H9 (cell line): ENCODE measurements around the gene PTK7. TPM values are rescaled to one million over a fixed set of nuclear protein-coding genes. Genes with fewer than 3 reads are reported as not detected.

Source experiments
- DNase-seq: peaks from one replicate; pipeline ENCODE4 v3.0.0-alpha.2; 2017
- H2AFZ ChIP-seq: one replicate; pipeline ENCODE4 v1.6.1; 2013; ENCODE audit warnings: mild to moderate bottlenecking, low read length, control low read depth, moderate library complexity
- H2AK5ac ChIP-seq: 2 replicates; pipeline ENCODE4 v1.6.1; 2013; ENCODE audit warnings: low read length, control low read depth, mixed read lengths; ENCODE audit not compliant: insufficient read length
- H2BK120ac ChIP-seq: one replicate; pipeline ENCODE4 v1.6.1; 2013; ENCODE audit warnings: low read depth, mild to moderate bottlenecking, low read length, control low read depth, inconsistent platforms; ENCODE audit not compliant: poor library complexity, severe bottlenecking
- H2BK12ac ChIP-seq: 2 replicates; pipeline ENCODE4 v1.6.1; 2013; ENCODE audit warnings: low read length, control low read depth, mixed read lengths, low read depth; ENCODE audit not compliant: insufficient read length
- H2BK15ac ChIP-seq: 2 replicates; pipeline ENCODE4 v1.6.1; 2013; ENCODE audit warnings: low read depth, low read length, control low read depth
- H2BK20ac ChIP-seq: one replicate; pipeline ENCODE4 v1.6.1; 2013; ENCODE audit warnings: low read depth, mild to moderate bottlenecking, low read length, control low read depth, inconsistent platforms; ENCODE audit not compliant: poor library complexity, severe bottlenecking
- H2BK5ac ChIP-seq: 2 replicates; pipeline ENCODE4 v1.6.1; 2013; ENCODE audit warnings: low read length, control low read depth, mixed read lengths; ENCODE audit not compliant: insufficient read length
- H3K14ac ChIP-seq: 2 replicates; pipeline ENCODE4 v1.6.1; 2013; ENCODE audit warnings: low read length, control low read depth; ENCODE audit not compliant: insufficient read depth
- H3K18ac ChIP-seq: 2 replicates; pipeline ENCODE4 v1.6.1; 2013; ENCODE audit warnings: low read depth, mild to moderate bottlenecking, mixed read lengths, low read length, control low read depth; ENCODE audit not compliant: insufficient read length
- H3K23ac ChIP-seq: 2 replicates; pipeline ENCODE4 v1.6.1; 2013; ENCODE audit warnings: low read length, control low read depth, mixed read lengths, low read depth; ENCODE audit not compliant: insufficient read length
- H3K23me2 ChIP-seq: 2 replicates; pipeline ENCODE4 v1.6.1; 2013; ENCODE audit warnings: low read depth, mild to moderate bottlenecking, mixed read lengths, low read length, control low read depth; ENCODE audit not compliant: insufficient read length, poor library complexity, severe bottlenecking
- H3K27ac ChIP-seq: 2 replicates; pipeline ENCODE4 v1.5.1; 2013; ENCODE audit warnings: low read length, control low read depth, mixed read lengths, low read depth; ENCODE audit not compliant: insufficient read length
- H3K27me3 ChIP-seq: 2 replicates; pipeline ENCODE4 v1.6.1; 2013; ENCODE audit warnings: low read length, control low read depth, inconsistent platforms; ENCODE audit not compliant: insufficient read depth
- H3K4ac ChIP-seq: 2 replicates; pipeline ENCODE4 v1.6.1; 2013; ENCODE audit warnings: low read depth, mild to moderate bottlenecking, control low read depth, inconsistent platforms, low read length, moderate library complexity
- H3K4me1 ChIP-seq: 2 replicates; pipeline ENCODE4 v1.6.1; 2013; ENCODE audit warnings: low read length, control low read depth, inconsistent platforms; ENCODE audit not compliant: insufficient read depth
- H3K4me2 ChIP-seq: 2 replicates; pipeline ENCODE4 v1.6.1; 2013; ENCODE audit warnings: low read length, control low read depth, mixed read lengths; ENCODE audit not compliant: insufficient read length, insufficient read depth
- H3K56ac ChIP-seq: 2 replicates; pipeline ENCODE4 v1.6.1; 2013; ENCODE audit warnings: low read depth, mild to moderate bottlenecking, mixed read lengths, low read length, control low read depth; ENCODE audit not compliant: insufficient read length
- H3K79me1 ChIP-seq: 2 replicates; pipeline ENCODE4 v1.6.1; 2013; ENCODE audit warnings: low read depth, mild to moderate bottlenecking, moderate library complexity, low read length, control low read depth, inconsistent platforms; ENCODE audit not compliant: insufficient read depth, poor library complexity, severe bottlenecking
- H3K79me2 ChIP-seq: 2 replicates; pipeline ENCODE4 v1.6.1; 2013; ENCODE audit warnings: low read length, control low read depth, inconsistent platforms; ENCODE audit not compliant: insufficient read depth
- H3K9ac ChIP-seq: 2 replicates; pipeline ENCODE4 v1.6.1; 2013; ENCODE audit warnings: low read length, control low read depth, mixed read lengths; ENCODE audit not compliant: insufficient read length; ENCODE audit errors: extremely low read depth
- H3K9me3 ChIP-seq: one replicate; pipeline ENCODE4 v1.6.1; 2013; ENCODE audit warnings: low read depth, low read length, inconsistent platforms; ENCODE audit not compliant: control insufficient read depth
- H3T11ph ChIP-seq: one replicate; pipeline ENCODE4 v1.6.1; 2013; ENCODE audit warnings: mild to moderate bottlenecking, low read length, control low read depth, inconsistent platforms
- H4K20me1 ChIP-seq: one replicate; pipeline ENCODE4 v1.6.1; 2013; ENCODE audit not compliant: control insufficient read depth, insufficient read length, insufficient read depth
- H4K5ac ChIP-seq: 2 replicates; pipeline ENCODE4 v1.6.1; 2013; ENCODE audit warnings: low read depth, mild to moderate bottlenecking, mixed read lengths, low read length, control low read depth; ENCODE audit not compliant: insufficient read length
- H4K8ac ChIP-seq: replicated peaks from 2 replicates; pipeline ENCODE4 v1.6.1; 2013; ENCODE audit warnings: low read length, control low read depth, mixed read lengths, low read depth; ENCODE audit not compliant: insufficient read length
- H4K91ac ChIP-seq: 2 replicates; pipeline ENCODE4 v1.6.1; 2013; ENCODE audit warnings: low read depth, mild to moderate bottlenecking, moderate library complexity, mixed read lengths, low read length, control low read depth; ENCODE audit not compliant: insufficient read length
- H3K27ac Mint-ChIP-seq, 3 experiments: 2 replicates in 2 of 3; 3 replicates in 1 of 3; pipeline ENCODE4 v1.8.0; 2020 to 2021; ENCODE audit warnings: mixed read lengths in 3 of 3, mild to moderate bottlenecking in 1 of 3, moderate library complexity in 1 of 3
- H3K27me3 Mint-ChIP-seq: 2 replicates; pipeline ENCODE4 v1.8.0; 2021; ENCODE audit warnings: low read depth, mild to moderate bottlenecking, moderate library complexity, mixed read lengths
- H3K36me3 Mint-ChIP-seq, 3 experiments: 2 replicates in 2 of 3; 3 replicates in 1 of 3; pipeline ENCODE4 v1.8.0; 2020 to 2021; ENCODE audit warnings: low read depth in 3 of 3, mixed read lengths in 3 of 3; ENCODE audit not compliant: insufficient read depth in 1 of 3
- H3K4me1 Mint-ChIP-seq, 2 experiments: 2 replicates each; pipeline ENCODE4 v1.8.0; 2020; ENCODE audit warnings: mixed read lengths in 2 of 2
- H3K4me3 Mint-ChIP-seq, 2 experiments: 2 replicates in 1 of 2; 3 replicates in 1 of 2; pipeline ENCODE4 v1.8.0; 2020 to 2021; ENCODE audit warnings: mild to moderate bottlenecking in 2 of 2, mixed read lengths in 2 of 2, moderate library complexity in 1 of 2
- H3K9me3 Mint-ChIP-seq, 2 experiments: 2 replicates in 1 of 2; 3 replicates in 1 of 2; pipeline ENCODE4 v1.8.0; 2020; ENCODE audit warnings: mild to moderate bottlenecking in 2 of 2, mixed read lengths in 2 of 2, moderate library complexity in 1 of 2
- WGBS: extraction: QIAGEN DNeasy Blood & Tissue Kit; methylation state at CpG from one replicate; pipeline ENCODE4 v1.1.7; 2013; ENCODE audit warnings: missing lambda C conversion rate, low lambda C conversion rate, mixed read lengths; ENCODE audit not compliant: insufficient read length; ENCODE audit errors: extremely low coverage; 5-methylcytosine and 5-hydroxymethylcytosine counted together
- total RNA-seq: library from RNA; stranded (reverse); gene quantifications from 2 replicates; pipeline ENCODE4 v1.2.1, GENCODE V29; 2021
- TF ChIP-seq, protein P1 (sequence below): fragments of 200-600 bp; sonication (generic); conservative IDR thresholded peaks from 3 replicates; pipeline ENCODE4 v1.8.0; 2021; ENCODE audit warnings: antibody characterized with exemption, mild to moderate bottlenecking

The PTK7 gene
- total RNA-seq, 1 experiment from 2014 or later, result 128 TPM

- no peaks in the 10 kb centered on the region for H3K27me3 ChIP-seq
- no peak overlapping the region for H2BK20ac ChIP-seq
- H2AFZ ChIP-seq, result no peak overlapping the region
- H3K9me3 ChIP-seq, result no peaks in the 10 kb centered on the region
- H2BK15ac ChIP-seq, result no peak overlapping the region
- TF ChIP-seq, protein P1, sequence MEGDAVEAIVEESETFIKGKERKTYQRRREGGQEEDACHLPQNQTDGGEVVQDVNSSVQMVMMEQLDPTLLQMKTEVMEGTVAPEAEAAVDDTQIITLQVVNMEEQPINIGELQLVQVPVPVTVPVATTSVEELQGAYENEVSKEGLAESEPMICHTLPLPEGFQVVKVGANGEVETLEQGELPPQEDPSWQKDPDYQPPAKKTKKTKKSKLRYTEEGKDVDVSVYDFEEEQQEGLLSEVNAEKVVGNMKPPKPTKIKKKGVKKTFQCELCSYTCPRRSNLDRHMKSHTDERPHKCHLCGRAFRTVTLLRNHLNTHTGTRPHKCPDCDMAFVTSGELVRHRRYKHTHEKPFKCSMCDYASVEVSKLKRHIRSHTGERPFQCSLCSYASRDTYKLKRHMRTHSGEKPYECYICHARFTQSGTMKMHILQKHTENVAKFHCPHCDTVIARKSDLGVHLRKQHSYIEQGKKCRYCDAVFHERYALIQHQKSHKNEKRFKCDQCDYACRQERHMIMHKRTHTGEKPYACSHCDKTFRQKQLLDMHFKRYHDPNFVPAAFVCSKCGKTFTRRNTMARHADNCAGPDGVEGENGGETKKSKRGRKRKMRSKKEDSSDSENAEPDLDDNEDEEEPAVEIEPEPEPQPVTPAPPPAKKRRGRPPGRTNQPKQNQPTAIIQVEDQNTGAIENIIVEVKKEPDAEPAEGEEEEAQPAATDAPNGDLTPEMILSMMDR, result peak; percentile 84
- H3K4me3 Mint-ChIP-seq, result no peak overlapping the region
- no peak overlapping the region for H3K27ac ChIP-seq
- peaks cover 5% of the 10 kb centered on the region for H3K4me1 ChIP-seq
- H3K4me1 Mint-ChIP-seq, result peaks cover 10 to 33% of the 10 kb centered on the region in 2 experiments
- H3K23me2 ChIP-seq, result no peaks in the 10 kb centered on the region
- no peaks in the 10 kb centered on the region for H3K27me3 Mint-ChIP-seq
- H3K23ac ChIP-seq, result no peak overlapping the region
- no peaks in the 10 kb centered on the region for H3K9me3 Mint-ChIP-seq
- H2BK5ac ChIP-seq, result no peak overlapping the region
- no peak overlapping the region for H3K56ac ChIP-seq
- H3K9ac ChIP-seq, result no peak overlapping the region
- no peaks in the 10 kb centered on the region for H3K79me1 ChIP-seq
- DNase-seq, result no peak
- H3K18ac ChIP-seq, result no peak overlapping the region
- no CpG with 5 or more reads among the region's 6 CpGs for WGBS
- no peak overlapping the region for H3K4me2 ChIP-seq
- H2BK12ac ChIP-seq, result no peak overlapping the region
- H4K20me1 ChIP-seq, result no peaks in the 10 kb centered on the region
- H3K14ac ChIP-seq, result no peak overlapping the region; the same call in 1 of the 2 replicates
- H3K79me2 ChIP-seq, result no peaks in the 10 kb centered on the region
- no peak overlapping the region for H3K4ac ChIP-seq
- H4K91ac ChIP-seq, result no peak overlapping the region
- H4K8ac ChIP-seq, result no peak overlapping the region
- peaks cover 16 to 31% (median 27%) of the 10 kb centered on the region in 3 experiments for H3K36me3 Mint-ChIP-seq
- H3T11ph ChIP-seq, result no peak overlapping the region
- no peak overlapping the region for H2AK5ac ChIP-seq
- H2BK120ac ChIP-seq, result no peak overlapping the region
- peak overlapping the region in 2 of 3 experiments; percentile 5 to 53; a peak in 4 of 7 replicates for H3K27ac Mint-ChIP-seq
- H4K5ac ChIP-seq, result no peak overlapping the region
Observed at GRCh38 chr6:43070028-43070632, 6.0 kb upstream of the PTK7 start.
